GM19397 (cell line): Measurements from ENCODE around the gene SUSD6.

ENCODE experiments used
- ATAC-seq: cut with Tn5 transposase; IDR thresholded peaks from one replicate; pipeline ENCODE4 v1.9.1; 2021; ENCODE audit warnings: mild to moderate bottlenecking, moderate library complexity; ENCODE audit not compliant: unreplicated experiment

SUSD6 gene

DNA sequence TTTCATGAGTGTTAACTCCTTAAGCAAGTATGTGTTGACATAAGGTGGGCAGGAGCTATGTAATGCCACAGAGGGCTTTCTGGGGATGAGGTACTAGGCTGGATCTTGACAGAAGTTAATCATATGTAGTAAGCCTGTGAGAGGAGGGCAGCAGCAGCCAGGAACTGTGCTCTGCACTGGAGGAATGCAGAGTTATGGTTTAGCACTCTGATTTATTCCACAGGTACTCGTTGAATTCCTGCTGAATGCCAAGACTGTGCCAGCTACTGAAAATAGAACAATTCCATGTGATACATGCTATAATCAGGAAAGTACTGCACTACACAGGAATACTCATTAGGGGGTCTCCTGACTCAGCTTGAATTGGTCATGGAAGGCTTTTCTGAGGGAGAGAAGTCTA lies 58.7 kb downstream of the SUSD6 start:
- no peak for ATAC-seq

DNA sequence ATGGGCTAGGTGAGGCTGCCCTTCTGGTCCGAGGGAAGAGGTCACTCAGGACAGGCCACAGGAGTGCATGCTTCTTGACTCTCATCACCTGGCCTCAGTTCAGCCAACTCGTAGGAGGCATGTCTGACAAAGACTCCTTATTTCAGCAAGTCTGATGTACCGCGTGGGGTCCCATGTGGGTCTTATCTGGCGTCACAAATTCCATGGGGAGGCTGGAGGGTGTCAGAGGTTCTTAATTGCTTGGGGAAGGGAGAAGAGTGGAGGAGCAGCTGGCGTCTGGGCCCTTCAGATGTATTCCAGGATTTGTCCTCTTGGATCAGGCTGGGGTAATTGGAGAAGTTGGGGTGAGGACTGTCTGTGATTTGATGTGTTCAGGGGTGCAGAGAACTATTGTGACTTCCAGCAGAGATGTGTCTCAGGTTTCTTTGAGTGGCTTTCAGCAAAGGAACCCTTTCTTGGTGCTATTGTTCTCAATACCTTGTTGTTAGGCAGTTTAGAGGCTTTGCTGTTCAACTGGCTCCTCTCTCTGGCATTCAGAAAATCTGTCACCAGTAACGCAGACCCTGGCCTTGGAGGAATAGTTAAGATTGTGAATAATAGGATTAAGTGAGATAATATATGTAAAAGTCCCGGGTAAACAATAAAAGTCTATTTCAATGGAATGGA lies 60.1 kb downstream of the SUSD6 start:
- no peak for ATAC-seq

- ATAC-seq = no peak
Observed at GRCh38 chr14:69672356-69672755, 61.0 kb downstream of the SUSD6 start.

GRCh38 chr14:69673104-69673503 lies 61.7 kb downstream of the SUSD6 start:
- peak; percentile 44 for ATAC-seq

GRCh38 chr14:69673578-69674305 lies 62.3 kb downstream of the SUSD6 start:
- ATAC-seq = peak; percentile 28

DNA sequence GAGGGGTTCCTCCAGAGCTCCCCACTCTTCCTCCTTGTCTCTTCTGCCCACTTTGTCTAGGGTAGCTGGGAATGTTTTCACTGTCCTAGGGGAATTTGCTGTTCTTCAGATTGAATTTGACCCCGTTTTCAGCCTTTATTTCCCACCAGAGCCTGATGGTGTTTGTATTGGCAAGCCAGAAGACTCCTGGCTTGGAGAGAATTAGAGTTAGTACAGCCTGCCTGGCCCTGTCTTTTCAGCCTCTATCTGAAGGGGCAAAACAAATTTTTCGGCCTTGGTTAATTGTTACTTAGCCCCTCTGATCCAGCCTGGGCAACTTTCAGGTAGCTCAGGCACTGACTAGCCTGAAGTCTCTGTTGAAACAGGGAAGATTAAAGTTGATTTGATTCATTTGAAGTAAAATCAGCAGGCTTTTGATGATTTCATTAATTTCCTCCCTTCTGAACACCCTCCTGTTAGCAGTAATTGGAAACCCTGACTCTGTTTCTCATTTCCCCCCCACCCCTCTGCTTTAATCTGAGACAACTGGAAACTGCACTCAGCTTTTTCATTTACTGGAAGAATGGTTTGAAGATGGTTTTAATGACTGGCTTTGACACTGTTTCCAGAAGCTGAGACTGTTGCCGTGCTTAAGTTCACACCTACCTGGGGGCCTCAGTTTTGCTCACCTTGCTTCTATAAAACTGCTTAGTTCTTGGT lies 63.3 kb downstream of the SUSD6 start:
- no peak for ATAC-seq

GRCh38 chr14:69675245-69675583 lies 63.8 kb downstream of the SUSD6 start:
- no peak for ATAC-seq

GRCh38 chr14:69675877-69676416 lies 64.6 kb downstream of the SUSD6 start:
- peak; percentile 54 for ATAC-seq

DNA sequence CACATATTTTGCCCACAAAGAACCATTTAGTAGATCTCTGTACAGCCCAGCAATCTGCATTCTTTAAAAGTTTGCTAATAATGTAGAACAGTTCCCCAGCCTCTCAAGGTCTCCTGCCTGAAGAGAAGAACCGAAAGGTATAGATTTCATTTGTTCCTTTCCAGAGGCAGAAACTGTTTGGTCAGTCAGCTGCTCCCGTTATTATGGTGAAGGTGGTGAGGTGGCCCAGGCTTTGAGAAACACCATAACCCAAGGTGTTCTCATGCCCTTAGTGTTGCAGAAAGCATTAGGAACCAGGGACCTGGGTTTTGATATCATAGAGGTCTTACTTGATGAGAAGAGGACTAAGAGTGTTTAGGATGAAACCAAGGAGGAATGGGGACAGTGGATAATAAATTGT lies 65.3 kb downstream of the SUSD6 start:
- no peak for ATAC-seq

GRCh38 chr14:69680297-69680696 lies 68.9 kb downstream of the SUSD6 start:
- ATAC-seq = no peak

GRCh38 chr14:69682136-69682535 lies 70.7 kb downstream of the SUSD6 start:
- ATAC-seq = no peak

- no peak for ATAC-seq
Observed at GRCh38 chr14:69682621-69683263, 71.3 kb downstream of the SUSD6 start.

DNA sequence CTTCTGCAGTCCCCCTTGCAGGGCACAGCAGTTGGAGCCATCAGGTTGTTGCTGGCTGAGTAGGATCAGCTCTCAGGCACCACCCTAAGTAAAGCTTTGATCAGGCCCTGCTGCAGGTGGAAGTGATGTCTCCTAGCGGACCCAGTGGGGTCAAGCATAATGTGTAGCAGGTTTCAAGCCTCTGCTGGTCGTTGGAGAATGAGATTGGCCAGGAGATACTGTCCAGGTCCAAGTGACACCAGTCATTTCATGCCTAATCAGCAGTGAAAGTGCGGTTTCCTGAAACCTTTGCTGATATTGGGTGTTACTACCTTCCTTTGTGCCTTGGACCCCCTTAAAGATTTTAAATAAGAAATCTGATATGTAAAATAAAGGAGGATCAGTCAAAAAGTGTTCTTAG lies 72.6 kb downstream of the SUSD6 start:
- ATAC-seq = no peak

- ATAC-seq = no peak
Observed at GRCh38 chr14:69684461-69685217, 73.2 kb downstream of the SUSD6 start.

DNA sequence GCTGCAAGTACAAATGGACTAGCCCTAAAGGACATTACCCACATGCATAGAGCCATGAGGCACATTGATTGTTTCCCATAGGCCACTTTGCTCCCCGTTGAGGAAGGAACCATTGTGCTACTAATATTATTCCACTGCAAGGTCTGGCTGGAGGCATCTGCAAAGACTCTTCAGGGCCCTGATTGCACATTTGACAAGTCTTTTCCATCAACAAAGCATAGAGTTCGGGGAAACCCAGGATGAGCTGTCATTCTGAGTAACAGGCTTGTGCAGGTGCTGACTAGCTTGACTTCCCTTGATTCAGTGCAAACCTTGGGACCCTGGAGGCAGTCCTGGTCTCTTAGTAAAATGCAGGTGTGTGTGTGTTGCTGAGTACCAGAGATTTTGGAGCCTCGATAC lies 73.8 kb downstream of the SUSD6 start:
- ATAC-seq = no peak

- no peak for ATAC-seq
Observed at GRCh38 chr14:69685716-69686115, 74.3 kb downstream of the SUSD6 start.

DNA sequence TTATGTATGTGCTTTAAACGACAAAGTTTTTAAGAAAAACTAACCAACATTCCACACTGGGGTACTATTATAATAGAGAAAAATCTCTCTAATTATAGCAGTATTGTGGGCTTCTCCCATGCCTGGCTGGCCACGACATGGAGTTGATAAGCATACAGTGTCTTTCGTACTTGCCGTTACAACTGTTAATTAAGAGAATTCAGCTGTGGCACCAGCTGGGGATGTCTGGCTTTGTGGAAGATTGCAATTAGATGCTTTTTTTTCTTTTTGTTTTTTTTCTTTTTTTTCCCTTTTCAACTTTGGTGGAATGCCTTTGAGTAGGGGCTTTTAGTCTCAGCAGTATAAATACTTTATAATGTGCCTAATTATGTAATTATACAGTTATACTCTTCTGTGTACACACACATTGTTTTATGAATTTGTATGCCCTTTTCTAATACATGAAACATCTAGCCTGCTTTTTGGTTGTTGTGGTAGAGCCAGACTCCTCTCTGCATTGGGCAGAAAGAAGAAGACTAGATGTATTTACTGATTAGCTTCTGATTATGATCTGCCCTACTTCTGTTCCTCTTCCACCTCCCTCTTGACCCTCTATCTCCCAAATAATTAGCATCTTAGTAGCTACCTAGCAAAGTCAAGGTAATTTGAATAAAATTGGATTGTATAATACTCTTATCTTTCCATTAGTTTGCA lies 76.4 kb downstream of the SUSD6 start:
- ATAC-seq = no peak

- no peak for ATAC-seq
Observed at GRCh38 chr14:69688299-69688649, 76.9 kb downstream of the SUSD6 start.

- ATAC-seq = no peak
Observed at GRCh38 chr14:69690042-69690441, 78.6 kb downstream of the SUSD6 start.

DNA sequence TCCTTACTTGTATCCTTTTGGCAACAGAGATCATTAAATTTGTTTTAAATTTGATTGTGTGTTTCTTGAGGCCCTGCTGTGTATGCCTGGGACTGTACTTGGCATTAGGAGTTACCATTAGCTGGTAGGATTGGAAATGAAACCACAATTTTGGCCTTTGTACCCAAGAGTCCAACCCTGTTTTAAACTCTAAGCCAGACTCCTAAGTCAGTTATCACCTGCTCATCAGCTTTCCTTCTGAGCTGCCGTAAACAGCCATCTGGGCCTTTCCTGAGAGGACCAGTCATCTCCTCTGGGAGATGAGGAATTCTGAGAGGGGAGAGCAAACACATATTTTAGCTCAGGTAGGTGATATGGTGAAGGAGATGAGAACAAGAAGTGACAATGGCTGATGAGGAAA lies 81.2 kb downstream of the SUSD6 start:
- ATAC-seq = no peak
